NB4 (cell line): ENCODE measurements around the gene ADGRG2.

ENCODE experiments used
- MYC ChIP-seq: IDR thresholded peaks from 2 replicates; pipeline ENCODE4 v1.6.1; 2011; ENCODE audit warnings: low read depth, low read length
- POLR2A ChIP-seq: IDR thresholded peaks from 2 replicates; pipeline ENCODE4 v1.6.1; 2011; ENCODE audit warnings: mild to moderate bottlenecking; ENCODE audit not compliant: insufficient read length; ENCODE audit errors: extremely low read depth
- TF ChIP-seq, protein P1 (sequence below): IDR thresholded peaks from one replicate; pipeline ENCODE4 v1.5.1; 2012; ENCODE audit warnings: low read depth, low read length
- TF ChIP-seq, protein P2 (sequence below): IDR thresholded peaks from 2 replicates; pipeline ENCODE4 v1.6.1; 2011; ENCODE audit warnings: low read depth, low read length

DNA sequence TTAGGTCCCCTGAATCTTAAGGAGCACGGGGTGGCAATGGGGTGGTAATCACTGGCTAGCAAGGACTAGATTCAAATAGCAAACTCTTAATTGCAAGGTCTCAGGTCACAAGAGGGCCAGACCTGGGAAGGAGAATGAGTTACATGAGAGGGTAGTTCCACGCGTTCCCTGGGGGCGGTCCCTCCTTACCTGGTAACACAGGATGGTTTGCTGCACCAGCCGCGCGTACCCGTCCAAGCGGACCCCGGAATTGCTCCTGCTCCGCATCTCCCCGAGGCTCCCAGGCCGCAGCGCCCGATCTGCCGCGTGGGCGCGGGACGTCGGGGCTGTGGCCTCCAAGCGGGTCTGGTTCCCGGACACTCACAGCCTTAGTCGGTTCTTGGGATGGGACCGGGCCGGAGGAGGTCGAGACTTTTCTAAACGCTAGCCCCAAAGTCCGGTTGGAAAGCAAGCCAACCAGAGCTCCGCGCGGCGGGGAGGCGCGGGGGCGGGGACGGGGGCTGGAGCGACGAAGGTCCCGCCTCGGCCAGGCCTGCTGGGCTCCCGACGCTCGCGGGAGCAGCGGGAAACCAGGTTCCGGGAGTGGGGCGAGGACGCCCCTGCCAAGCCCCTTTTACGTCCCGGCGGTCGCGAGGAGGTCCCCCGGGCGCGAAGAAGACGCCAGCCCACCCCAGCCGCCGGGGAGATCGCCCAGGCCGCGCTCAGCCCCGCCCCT lies 138.4 kb downstream of the ADGRG2 start, which contains the start of gene PHKA2:
- TF ChIP-seq, protein P1, sequence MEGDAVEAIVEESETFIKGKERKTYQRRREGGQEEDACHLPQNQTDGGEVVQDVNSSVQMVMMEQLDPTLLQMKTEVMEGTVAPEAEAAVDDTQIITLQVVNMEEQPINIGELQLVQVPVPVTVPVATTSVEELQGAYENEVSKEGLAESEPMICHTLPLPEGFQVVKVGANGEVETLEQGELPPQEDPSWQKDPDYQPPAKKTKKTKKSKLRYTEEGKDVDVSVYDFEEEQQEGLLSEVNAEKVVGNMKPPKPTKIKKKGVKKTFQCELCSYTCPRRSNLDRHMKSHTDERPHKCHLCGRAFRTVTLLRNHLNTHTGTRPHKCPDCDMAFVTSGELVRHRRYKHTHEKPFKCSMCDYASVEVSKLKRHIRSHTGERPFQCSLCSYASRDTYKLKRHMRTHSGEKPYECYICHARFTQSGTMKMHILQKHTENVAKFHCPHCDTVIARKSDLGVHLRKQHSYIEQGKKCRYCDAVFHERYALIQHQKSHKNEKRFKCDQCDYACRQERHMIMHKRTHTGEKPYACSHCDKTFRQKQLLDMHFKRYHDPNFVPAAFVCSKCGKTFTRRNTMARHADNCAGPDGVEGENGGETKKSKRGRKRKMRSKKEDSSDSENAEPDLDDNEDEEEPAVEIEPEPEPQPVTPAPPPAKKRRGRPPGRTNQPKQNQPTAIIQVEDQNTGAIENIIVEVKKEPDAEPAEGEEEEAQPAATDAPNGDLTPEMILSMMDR: no peak
- no peak for TF ChIP-seq POLR2A
- TF ChIP-seq, protein P2, sequence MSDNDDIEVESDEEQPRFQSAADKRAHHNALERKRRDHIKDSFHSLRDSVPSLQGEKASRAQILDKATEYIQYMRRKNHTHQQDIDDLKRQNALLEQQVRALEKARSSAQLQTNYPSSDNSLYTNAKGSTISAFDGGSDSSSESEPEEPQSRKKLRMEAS: no peak
- TF ChIP-seq MYC: no peak
